H1 (cell line): ENCODE measurements around the gene PIK3R6. TPM values are rescaled to one million over a fixed set of nuclear protein-coding genes. Genes with fewer than 3 reads are reported as not detected.

Source experiments
- POU5F1 ChIP-seq: IDR thresholded peaks from 2 replicates; pipeline ENCODE4 v1.6.1; 2011; ENCODE audit warnings: low read depth, mild to moderate bottlenecking, low read length, moderate library complexity
- polyA plus RNA-seq, 7 experiments: library from polyadenylated mRNA; depleted of rRNA in 3 of 7; stranded (reverse) in 5 of 7; unstranded in 2 of 7; fragments of >200 nt in 5 of 7; fragments of 200-250 nt in 2 of 7; gene quantifications; 1 replicate in 5 of 7; 2 replicates in 1 of 7; 4 replicates in 1 of 7; pipeline versions ENCODE4 v1.2.1 to v1.2.3, GENCODE V29; 2011 to 2013; ENCODE audit warnings: missing spikeins in 2 of 7, mixed read lengths in 2 of 7
- total RNA-seq: library from RNA; stranded (reverse); fragmentation: NEBNext Ultra II Directional; extraction: Animal tissue kit (Norgen Biotek cat#: 25700); gene quantifications from 2 replicates; pipeline ENCODE4 v1.2.1, GENCODE V29; 2021

PIK3R6 gene
- total and polyA plus RNA-seq, 2 of the 8 experiments (the other 6 are each of a cell fraction or from before 2014, with no cell fraction given), result 0.24 to 1.2 TPM

GRCh38 chr17:8838551-8839095 lies 28.9 kb downstream of the PIK3R6 start (continued):
- no peak for TF ChIP-seq POU5F1
- TF ChIP-seq, all 59 proteins: peak for 0
